ENCODE measurements around the gene SHISA6.

The SHISA6 gene

DNA sequence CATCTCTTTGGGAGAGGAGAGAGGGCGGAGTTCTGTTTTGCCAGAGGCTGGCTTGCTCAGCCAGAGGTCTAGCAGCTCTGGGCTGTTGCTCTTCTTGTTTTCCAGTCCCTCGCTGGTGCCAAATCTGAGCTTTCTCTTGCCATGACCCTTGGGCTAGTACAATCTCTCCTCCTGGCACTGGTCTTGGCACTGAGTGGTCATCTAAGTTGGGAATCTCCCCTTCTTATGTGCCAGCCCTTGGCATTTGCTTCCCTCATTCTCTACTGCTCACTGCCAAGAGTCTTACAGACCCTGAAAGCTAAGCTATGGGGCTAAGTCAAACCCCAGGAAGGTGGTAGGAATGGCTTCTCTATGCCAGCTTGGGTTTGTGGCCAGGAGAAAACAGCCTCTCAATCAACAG is 148.6 kb downstream of the SHISA6 start:
- no peak for ATAC-seq
- TF ChIP-seq ZNF565 (CRISPR knock-in tag; conservative IDR thresholded peaks at IDR 0.05; ENCODE audit: low read depth) (no peak), TOX (CRISPR knock-in tag; IDR thresholded peaks at IDR 0.05; ENCODE audit: borderline replicate concordance) (no peak)

DNA sequence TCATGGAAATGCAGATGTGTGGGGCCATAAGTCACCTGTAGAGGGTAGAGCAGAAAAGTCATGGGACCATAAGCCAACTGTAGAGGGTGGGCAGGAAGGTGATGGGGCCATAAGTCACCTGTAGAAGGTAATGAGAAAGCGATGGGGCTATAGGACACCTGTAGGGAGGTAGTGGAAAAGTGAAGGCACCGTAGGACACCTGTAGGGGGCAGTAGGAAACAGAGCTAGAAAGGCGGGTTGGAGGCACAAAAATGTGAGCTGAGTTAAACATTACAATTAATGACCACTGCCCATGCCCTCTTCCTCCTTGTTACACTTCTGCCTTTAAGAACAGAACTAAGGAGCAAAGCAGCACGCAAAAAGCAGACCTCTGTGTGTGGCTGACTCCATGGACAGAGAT is 150.1 kb downstream of the SHISA6 start:
- no peak for TF ChIP-seq ZNF70 (CRISPR knock-in tag; IDR thresholded peaks at IDR 0.05)
- no peak for TF ChIP-seq ZC3H10 (CRISPR knock-in tag; IDR thresholded peaks at IDR 0.05)
- TF ChIP-seq TCF4 (CRISPR knock-in tag; IDR thresholded peaks at IDR 0.05; ENCODE audit: borderline replicate concordance), result no peak
- no peak for TF ChIP-seq ESRRG (CRISPR knock-in tag; IDR thresholded peaks at IDR 0.05)
- no peak for TF ChIP-seq ARNTL (CRISPR knock-in tag; IDR thresholded peaks at IDR 0.05; ENCODE audit: borderline replicate concordance, low read depth)
- no peak for TF ChIP-seq SNAI2 (CRISPR knock-in tag; IDR thresholded peaks at IDR 0.05)
- TF ChIP-seq CSRNP3 (CRISPR knock-in tag; IDR thresholded peaks at IDR 0.05), result no peak
- TF ChIP-seq RARB (CRISPR knock-in tag; IDR thresholded peaks at IDR 0.05), result no peak
- no peak for TF ChIP-seq ZFP3 (CRISPR knock-in tag; IDR thresholded peaks at IDR 0.05)
- no peak for TF ChIP-seq CREB5 (CRISPR knock-in tag; IDR thresholded peaks at IDR 0.05; ENCODE audit: low read depth)
- no peak for TF ChIP-seq TOX (CRISPR knock-in tag; IDR thresholded peaks at IDR 0.05; ENCODE audit: borderline replicate concordance)
- no peak for TF ChIP-seq ISL1 (CRISPR knock-in tag; IDR thresholded peaks at IDR 0.05)
- TF ChIP-seq ZNF565 (CRISPR knock-in tag; conservative IDR thresholded peaks at IDR 0.05; ENCODE audit: low read depth), result no peak
- no peak for TF ChIP-seq PPARA (CRISPR knock-in tag; IDR thresholded peaks at IDR 0.05; ENCODE audit: borderline replicate concordance)
- TF ChIP-seq, protein P1, sequence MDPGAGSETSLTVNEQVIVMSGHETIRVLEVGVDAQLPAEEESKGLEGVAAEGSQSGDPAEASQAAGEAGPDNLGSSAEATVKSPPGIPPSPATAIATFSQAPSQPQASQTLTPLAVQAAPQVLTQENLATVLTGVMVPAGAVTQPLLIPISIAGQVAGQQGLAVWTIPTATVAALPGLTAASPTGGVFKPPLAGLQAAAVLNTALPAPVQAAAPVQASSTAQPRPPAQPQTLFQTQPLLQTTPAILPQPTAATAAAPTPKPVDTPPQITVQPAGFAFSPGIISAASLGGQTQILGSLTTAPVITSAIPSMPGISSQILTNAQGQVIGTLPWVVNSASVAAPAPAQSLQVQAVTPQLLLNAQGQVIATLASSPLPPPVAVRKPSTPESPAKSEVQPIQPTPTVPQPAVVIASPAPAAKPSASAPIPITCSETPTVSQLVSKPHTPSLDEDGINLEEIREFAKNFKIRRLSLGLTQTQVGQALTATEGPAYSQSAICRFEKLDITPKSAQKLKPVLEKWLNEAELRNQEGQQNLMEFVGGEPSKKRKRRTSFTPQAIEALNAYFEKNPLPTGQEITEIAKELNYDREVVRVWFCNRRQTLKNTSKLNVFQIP (CRISPR knock-in tag; IDR thresholded peaks at IDR 0.05; ENCODE audit: borderline replicate concordance, low read depth), result no peak
- TF ChIP-seq GLIS3 (CRISPR knock-in tag; IDR thresholded peaks at IDR 0.05), result no peak
- ATAC-seq, result no peak

GRCh38 chr17:11404431-11405276 is 163.6 kb downstream of the SHISA6 start:
- TF ChIP-seq BACH2 (CRISPR knock-in tag; IDR thresholded peaks at IDR 0.05; ENCODE audit: borderline replicate concordance) (no peak), TCF4 (CRISPR knock-in tag; IDR thresholded peaks at IDR 0.05; ENCODE audit: borderline replicate concordance) (no peak), SNAI2 (CRISPR knock-in tag; IDR thresholded peaks at IDR 0.05) (no peak), OSR1 (CRISPR knock-in tag; IDR thresholded peaks at IDR 0.05) (no peak), ZFP30 (CRISPR knock-in tag; IDR thresholded peaks at IDR 0.05) (no peak), PPARA (CRISPR knock-in tag; IDR thresholded peaks at IDR 0.05; ENCODE audit: borderline replicate concordance) (no peak), CSRNP3 (CRISPR knock-in tag; IDR thresholded peaks at IDR 0.05) (no peak), ZNF70 (CRISPR knock-in tag; IDR thresholded peaks at IDR 0.05) (no peak), GLIS3 (CRISPR knock-in tag; IDR thresholded peaks at IDR 0.05) (no peak), ISL1 (CRISPR knock-in tag; IDR thresholded peaks at IDR 0.05) (no peak), ZNF565 (CRISPR knock-in tag; conservative IDR thresholded peaks at IDR 0.05; ENCODE audit: low read depth) (no peak), ZFP3 (CRISPR knock-in tag; IDR thresholded peaks at IDR 0.05) (no peak)
- TF ChIP-seq, protein P2, sequence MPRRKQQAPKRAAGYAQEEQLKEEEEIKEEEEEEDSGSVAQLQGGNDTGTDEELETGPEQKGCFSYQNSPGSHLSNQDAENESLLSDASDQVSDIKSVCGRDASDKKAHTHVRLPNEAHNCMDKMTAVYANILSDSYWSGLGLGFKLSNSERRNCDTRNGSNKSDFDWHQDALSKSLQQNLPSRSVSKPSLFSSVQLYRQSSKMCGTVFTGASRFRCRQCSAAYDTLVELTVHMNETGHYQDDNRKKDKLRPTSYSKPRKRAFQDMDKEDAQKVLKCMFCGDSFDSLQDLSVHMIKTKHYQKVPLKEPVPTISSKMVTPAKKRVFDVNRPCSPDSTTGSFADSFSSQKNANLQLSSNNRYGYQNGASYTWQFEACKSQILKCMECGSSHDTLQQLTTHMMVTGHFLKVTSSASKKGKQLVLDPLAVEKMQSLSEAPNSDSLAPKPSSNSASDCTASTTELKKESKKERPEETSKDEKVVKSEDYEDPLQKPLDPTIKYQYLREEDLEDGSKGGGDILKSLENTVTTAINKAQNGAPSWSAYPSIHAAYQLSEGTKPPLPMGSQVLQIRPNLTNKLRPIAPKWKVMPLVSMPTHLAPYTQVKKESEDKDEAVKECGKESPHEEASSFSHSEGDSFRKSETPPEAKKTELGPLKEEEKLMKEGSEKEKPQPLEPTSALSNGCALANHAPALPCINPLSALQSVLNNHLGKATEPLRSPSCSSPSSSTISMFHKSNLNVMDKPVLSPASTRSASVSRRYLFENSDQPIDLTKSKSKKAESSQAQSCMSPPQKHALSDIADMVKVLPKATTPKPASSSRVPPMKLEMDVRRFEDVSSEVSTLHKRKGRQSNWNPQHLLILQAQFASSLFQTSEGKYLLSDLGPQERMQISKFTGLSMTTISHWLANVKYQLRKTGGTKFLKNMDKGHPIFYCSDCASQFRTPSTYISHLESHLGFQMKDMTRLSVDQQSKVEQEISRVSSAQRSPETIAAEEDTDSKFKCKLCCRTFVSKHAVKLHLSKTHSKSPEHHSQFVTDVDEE (CRISPR knock-in tag; IDR thresholded peaks at IDR 0.05), result no peak
- TF ChIP-seq, protein P3, sequence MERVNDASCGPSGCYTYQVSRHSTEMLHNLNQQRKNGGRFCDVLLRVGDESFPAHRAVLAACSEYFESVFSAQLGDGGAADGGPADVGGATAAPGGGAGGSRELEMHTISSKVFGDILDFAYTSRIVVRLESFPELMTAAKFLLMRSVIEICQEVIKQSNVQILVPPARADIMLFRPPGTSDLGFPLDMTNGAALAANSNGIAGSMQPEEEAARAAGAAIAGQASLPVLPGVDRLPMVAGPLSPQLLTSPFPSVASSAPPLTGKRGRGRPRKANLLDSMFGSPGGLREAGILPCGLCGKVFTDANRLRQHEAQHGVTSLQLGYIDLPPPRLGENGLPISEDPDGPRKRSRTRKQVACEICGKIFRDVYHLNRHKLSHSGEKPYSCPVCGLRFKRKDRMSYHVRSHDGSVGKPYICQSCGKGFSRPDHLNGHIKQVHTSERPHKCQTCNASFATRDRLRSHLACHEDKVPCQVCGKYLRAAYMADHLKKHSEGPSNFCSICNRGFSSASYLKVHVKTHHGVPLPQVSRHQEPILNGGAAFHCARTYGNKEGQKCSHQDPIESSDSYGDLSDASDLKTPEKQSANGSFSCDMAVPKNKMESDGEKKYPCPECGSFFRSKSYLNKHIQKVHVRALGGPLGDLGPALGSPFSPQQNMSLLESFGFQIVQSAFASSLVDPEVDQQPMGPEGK (CRISPR knock-in tag; IDR thresholded peaks at IDR 0.05; ENCODE audit: borderline replicate concordance), result no peak
- TF ChIP-seq, protein P1 (CRISPR knock-in tag; IDR thresholded peaks at IDR 0.05; ENCODE audit: borderline replicate concordance, low read depth), result no peak
- ATAC-seq, result no peak

Measured in SK-N-SH treated with all-trans-retinoic acid at 6 μM for 48 hours (cell line).